HepG2 (cell line): ENCODE results near the gene PROC. TPM values are rescaled to one million over a fixed set of nuclear protein-coding genes. Genes with fewer than 3 reads are reported as not detected.

ENCODE experiments used
- HDAC6 ChIP-seq: fragments of 200-600 bp; sonication (generic); IDR thresholded peaks from 2 replicates; pipeline ENCODE4 v1.7.0; 2017; ENCODE audit warnings: mild to moderate bottlenecking, antibody characterized with exemption, low read length, low read depth
- HOXA9 ChIP-seq: sonication (generic); formaldehyde crosslinking; IDR thresholded peaks from 2 replicates; pipeline ENCODE4 v1.8.1; 2022; ENCODE audit warnings: missing genetic modification reagents, mild to moderate bottlenecking, moderate library complexity, borderline replicate concordance
- NFATC3 ChIP-seq: sonication (generic); formaldehyde crosslinking; IDR thresholded peaks from 2 replicates; pipeline ENCODE4 v1.5.1; 2020; ENCODE audit warnings: mild to moderate bottlenecking, missing genetic modification reagents
- PAF1 ChIP-seq: IDR thresholded peaks from 2 replicates; pipeline ENCODE4 v1.6.1; 2016; ENCODE audit warnings: missing genetic modification reagents, missing compliant biosample characterization
- PAX8 ChIP-seq: sonication (generic); formaldehyde crosslinking; IDR thresholded peaks from 2 replicates; pipeline ENCODE4 v1.8.0; 2022; ENCODE audit warnings: mild to moderate bottlenecking, missing genetic modification reagents, borderline replicate concordance
- PCBP1 ChIP-seq: fragments of 200-400 bp; formaldehyde crosslinking; IDR thresholded peaks from 2 replicates; pipeline ENCODE4 v1.6.1; 2017; ENCODE audit warnings: mild to moderate bottlenecking, low read depth, low read length, borderline replicate concordance
- POLR2G ChIP-seq: fragments of 200-400 bp; formaldehyde crosslinking; IDR thresholded peaks from 2 replicates; pipeline ENCODE4 v1.6.1; 2018; ENCODE audit warnings: mild to moderate bottlenecking, low read depth, low read length, moderate library complexity
- STAG1 ChIP-seq: sonication (generic); formaldehyde crosslinking; IDR thresholded peaks from 2 replicates; pipeline ENCODE4 v1.4.0; 2020; ENCODE audit warnings: missing genetic modification reagents
- SYNCRIP ChIP-seq: fragments of 200-400 bp; formaldehyde crosslinking; IDR thresholded peaks from 2 replicates; pipeline ENCODE4 v1.6.1; 2018; ENCODE audit warnings: mild to moderate bottlenecking, low read depth, low read length; ENCODE audit not compliant: insufficient read depth
- TCF12 ChIP-seq, 2 experiments: fragments of 450-650 bp in 1 of 2; sonication (generic) in 1 of 2; formaldehyde crosslinking in 1 of 2; IDR thresholded peaks; 2 replicates each; pipeline versions ENCODE4 v1.6.1 to v1.8.0; 2017 to 2022; ENCODE audit warnings: antibody characterized with exemption in 1 of 2, mild to moderate bottlenecking in 1 of 2, missing genetic modification reagents in 1 of 2, moderate library complexity in 1 of 2
- U2AF2 ChIP-seq: fragments of 200-400 bp; formaldehyde crosslinking; IDR thresholded peaks from 2 replicates; pipeline ENCODE4 v1.6.1; 2017; ENCODE audit warnings: low read depth, mild to moderate bottlenecking, low read length
- ZFP82 ChIP-seq: sonication (generic); formaldehyde crosslinking; IDR thresholded peaks from 2 replicates; pipeline ENCODE4 v1.5.1; 2020; ENCODE audit warnings: mild to moderate bottlenecking, missing genetic modification reagents, borderline replicate concordance
- ZNF235 ChIP-seq: sonication (generic); formaldehyde crosslinking; IDR thresholded peaks from 2 replicates; pipeline ENCODE4 v1.8.1; 2023; ENCODE audit warnings: mild to moderate bottlenecking, missing genetic modification reagents, borderline replicate concordance
- ZNF564 ChIP-seq: sonication (generic); formaldehyde crosslinking; IDR thresholded peaks from 2 replicates; pipeline ENCODE4 v1.8.1; 2023; ENCODE audit warnings: mild to moderate bottlenecking, missing genetic modification reagents
- ZNF616 ChIP-seq: sonication (generic); formaldehyde crosslinking; IDR thresholded peaks from 2 replicates; pipeline ENCODE4 v1.5.0; 2020; ENCODE audit warnings: low read depth, mild to moderate bottlenecking, missing genetic modification reagents
- ZNF652 ChIP-seq: IDR thresholded peaks from 2 replicates; pipeline ENCODE4 v1.6.1; 2016; ENCODE audit warnings: low read depth, borderline replicate concordance
- polyA plus RNA-seq, 8 experiments: library from polyadenylated mRNA; depleted of rRNA in 3 of 8; stranded (reverse) in 7 of 8; unstranded in 1 of 8; fragments of >200 nt; fragmentation: Illumina TruSeq in 4 of 8; extraction: Trizol in 4 of 8; gene quantifications; 2 replicates each; pipeline versions ENCODE4 v1.2.1 to v1.2.3, GENCODE V29; 2011 to 2016; ENCODE audit warnings: low read depth in 4 of 8, missing spikeins in 1 of 8, mixed read lengths in 1 of 8; ENCODE audit not compliant: insufficient read depth in 1 of 8
- total RNA-seq, 5 experiments: library from RNA; depleted of rRNA; stranded (reverse); fragments of >200 nt; fragmentation: Illumina TruSeq; extraction: Trizol; gene quantifications; 2 replicates each; pipeline ENCODE4 v1.2.3, GENCODE V29; 2016; ENCODE audit warnings: low read depth in 1 of 5
- TF ChIP-seq, protein P1 (sequence below): sonication (generic); formaldehyde crosslinking; IDR thresholded peaks from 2 replicates; pipeline ENCODE4 v1.5.0; 2020; ENCODE audit warnings: missing genetic modification reagents, mild to moderate bottlenecking, borderline replicate concordance
- TF ChIP-seq, protein P2 (sequence below): sonication (generic); formaldehyde crosslinking; IDR thresholded peaks from 2 replicates; pipeline ENCODE4 v1.5.1; 2020; ENCODE audit warnings: missing genetic modification reagents, mild to moderate bottlenecking, borderline replicate concordance
- TF ChIP-seq, protein P3 (sequence below): sonication (generic); formaldehyde crosslinking; IDR thresholded peaks from 2 replicates; pipeline ENCODE4 v1.8.0; 2022; ENCODE audit warnings: low read depth, missing genetic modification reagents
- TF ChIP-seq, protein P4 (sequence below): sonication (generic); formaldehyde crosslinking; IDR thresholded peaks from 2 replicates; pipeline ENCODE4 v1.8.1; 2023; ENCODE audit warnings: mild to moderate bottlenecking, moderate library complexity, missing genetic modification reagents
- TF ChIP-seq, protein P5 (sequence below): sonication (generic); formaldehyde crosslinking; IDR thresholded peaks from 2 replicates; pipeline ENCODE4 v1.4.0; 2020; ENCODE audit warnings: missing genetic modification reagents, mild to moderate bottlenecking, borderline replicate concordance

Gene PROC
- total and polyA plus RNA-seq, 2 of the 13 experiments (the other 11 are each of a cell fraction or from before 2014, with no cell fraction given), result 134 to 185 TPM

DNA sequence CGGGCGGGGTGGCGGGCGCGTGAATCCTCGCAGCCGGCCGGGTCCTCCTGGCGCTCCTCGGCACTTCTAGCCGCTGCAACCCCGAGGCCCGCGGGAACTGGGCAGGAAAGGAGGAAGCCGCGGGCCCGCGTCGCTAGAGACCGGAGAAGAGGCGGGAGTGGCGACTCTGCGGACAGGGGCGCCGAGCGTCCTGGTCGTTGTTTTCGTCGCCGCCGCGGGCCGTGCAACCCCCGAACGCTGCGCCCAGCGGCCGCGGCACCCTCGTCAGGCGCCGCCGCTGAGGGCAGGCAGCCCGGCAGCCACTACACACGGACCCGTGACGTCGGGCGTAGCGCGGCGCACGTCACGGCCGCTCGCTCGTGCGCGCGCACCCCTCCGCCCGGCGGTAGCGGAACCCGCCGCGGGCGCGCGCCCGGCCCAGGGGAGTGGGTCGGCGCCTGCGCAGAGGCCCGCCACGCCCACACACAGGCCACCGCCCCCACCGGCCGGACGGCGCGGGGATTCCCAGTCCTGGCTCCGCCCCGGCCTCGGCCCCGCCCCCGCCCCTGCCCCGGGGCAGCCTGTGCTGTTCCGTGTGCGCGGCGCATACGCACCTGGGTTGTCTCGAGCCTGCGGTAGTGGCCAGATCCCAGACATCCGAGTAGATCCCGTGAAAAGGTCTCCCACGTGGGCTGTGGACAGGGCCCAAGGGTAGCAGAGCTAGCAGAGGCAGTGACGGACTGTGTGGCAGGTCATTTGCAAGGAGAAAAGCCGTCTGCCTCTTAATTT is 30.4 kb upstream of the PROC start, which contains the start of gene MAP3K2 (continued):
- TF ChIP-seq, protein P1, sequence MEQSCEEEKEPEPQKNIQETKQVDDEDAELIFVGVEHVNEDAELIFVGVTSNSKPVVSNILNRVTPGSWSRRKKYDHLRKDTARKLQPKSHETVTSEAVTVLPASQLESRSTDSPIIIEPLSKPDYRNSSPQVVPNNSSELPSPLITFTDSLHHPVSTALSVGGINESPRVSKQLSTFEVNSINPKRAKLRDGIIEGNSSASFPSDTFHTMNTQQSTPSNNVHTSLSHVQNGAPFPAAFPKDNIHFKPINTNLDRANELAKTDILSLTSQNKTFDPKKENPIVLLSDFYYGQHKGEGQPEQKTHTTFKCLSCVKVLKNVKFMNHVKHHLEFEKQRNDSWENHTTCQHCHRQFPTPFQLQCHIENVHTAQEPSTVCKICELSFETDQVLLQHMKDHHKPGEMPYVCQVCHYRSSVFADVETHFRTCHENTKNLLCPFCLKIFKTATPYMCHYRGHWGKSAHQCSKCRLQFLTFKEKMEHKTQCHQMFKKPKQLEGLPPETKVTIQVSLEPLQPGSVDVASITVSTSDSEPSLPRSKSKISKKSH, result no peak
- TF ChIP-seq, protein P2, sequence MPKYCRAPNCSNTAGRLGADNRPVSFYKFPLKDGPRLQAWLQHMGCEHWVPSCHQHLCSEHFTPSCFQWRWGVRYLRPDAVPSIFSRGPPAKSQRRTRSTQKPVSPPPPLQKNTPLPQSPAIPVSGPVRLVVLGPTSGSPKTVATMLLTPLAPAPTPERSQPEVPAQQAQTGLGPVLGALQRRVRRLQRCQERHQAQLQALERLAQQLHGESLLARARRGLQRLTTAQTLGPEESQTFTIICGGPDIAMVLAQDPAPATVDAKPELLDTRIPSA (CRISPR knock-in tag), result no peak
- TF ChIP-seq NFATC3 (CRISPR knock-in tag) (no peak), HDAC6 (no peak), POLR2G (peak; percentile 93), ZNF652 (CRISPR knock-in tag) (no peak), ZNF616 (CRISPR knock-in tag) (no peak), TCF12 (IDR thresholded peaks at IDR 0.05) (no peak), TCF12 (CRISPR knock-in tag; IDR thresholded peaks at IDR 0.05) (peak; percentile 16), STAG1 (no peak; the same call in 1 of the 2 replicates), ZNF564 (CRISPR knock-in tag) (no peak; the same call in 1 of the 2 replicates), HOXA9 (CRISPR knock-in tag) (no peak), PAX8 (CRISPR knock-in tag) (no peak), SYNCRIP (no peak), PCBP1 (no peak), ZNF235 (CRISPR knock-in tag) (no peak), ZFP82 (CRISPR knock-in tag) (peak; percentile 8; the same call in 1 of the 2 replicates), PAF1 (CRISPR knock-in tag) (no peak), U2AF2 (no peak)
- TF ChIP-seq, protein P3, sequence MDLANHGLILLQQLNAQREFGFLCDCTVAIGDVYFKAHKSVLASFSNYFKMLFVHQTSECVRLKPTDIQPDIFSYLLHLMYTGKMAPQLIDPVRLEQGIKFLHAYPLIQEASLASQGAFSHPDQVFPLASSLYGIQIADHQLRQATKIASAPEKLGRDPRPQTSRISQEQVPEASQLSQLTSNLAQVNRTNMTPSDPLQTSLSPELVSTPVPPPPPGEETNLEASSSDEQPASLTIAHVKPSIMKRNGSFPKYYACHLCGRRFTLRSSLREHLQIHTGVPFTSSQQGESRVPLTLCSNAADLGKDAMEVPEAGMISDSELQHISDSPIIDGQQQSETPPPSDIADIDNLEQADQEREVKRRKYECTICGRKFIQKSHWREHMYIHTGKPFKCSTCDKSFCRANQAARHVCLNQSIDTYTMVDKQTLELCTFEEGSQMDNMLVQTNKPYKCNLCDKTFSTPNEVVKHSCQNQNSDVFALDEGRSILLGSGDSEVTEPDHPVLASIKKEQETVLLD (CRISPR knock-in tag), result no peak
- TF ChIP-seq, protein P4, sequence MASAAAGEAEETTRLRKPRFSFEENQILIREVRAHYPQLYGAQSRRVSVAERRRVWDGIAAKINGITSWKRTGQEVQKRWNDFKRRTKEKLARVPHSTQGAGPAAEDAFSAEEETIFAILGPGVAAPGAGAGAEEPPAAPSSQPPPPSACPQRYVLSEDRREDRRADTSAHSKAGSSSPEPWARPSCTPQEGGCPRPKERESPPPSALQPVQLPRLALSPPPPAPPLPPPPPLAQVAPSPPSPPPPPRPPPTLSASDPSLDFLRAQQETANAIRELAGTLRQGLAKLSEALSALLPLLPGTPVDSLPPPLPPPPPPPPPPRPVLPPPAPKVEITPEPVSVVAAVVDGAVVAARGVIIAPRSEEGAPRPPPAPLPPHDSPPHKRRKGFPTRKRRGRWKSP (CRISPR knock-in tag), result peak; percentile 60; the same call in 1 of the 2 replicates
- TF ChIP-seq, protein P5, sequence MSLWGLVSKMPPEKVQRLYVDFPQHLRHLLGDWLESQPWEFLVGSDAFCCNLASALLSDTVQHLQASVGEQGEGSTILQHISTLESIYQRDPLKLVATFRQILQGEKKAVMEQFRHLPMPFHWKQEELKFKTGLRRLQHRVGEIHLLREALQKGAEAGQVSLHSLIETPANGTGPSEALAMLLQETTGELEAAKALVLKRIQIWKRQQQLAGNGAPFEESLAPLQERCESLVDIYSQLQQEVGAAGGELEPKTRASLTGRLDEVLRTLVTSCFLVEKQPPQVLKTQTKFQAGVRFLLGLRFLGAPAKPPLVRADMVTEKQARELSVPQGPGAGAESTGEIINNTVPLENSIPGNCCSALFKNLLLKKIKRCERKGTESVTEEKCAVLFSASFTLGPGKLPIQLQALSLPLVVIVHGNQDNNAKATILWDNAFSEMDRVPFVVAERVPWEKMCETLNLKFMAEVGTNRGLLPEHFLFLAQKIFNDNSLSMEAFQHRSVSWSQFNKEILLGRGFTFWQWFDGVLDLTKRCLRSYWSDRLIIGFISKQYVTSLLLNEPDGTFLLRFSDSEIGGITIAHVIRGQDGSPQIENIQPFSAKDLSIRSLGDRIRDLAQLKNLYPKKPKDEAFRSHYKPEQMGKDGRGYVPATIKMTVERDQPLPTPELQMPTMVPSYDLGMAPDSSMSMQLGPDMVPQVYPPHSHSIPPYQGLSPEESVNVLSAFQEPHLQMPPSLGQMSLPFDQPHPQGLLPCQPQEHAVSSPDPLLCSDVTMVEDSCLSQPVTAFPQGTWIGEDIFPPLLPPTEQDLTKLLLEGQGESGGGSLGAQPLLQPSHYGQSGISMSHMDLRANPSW (CRISPR knock-in tag), result 0 out of 2 replicates have a peak, but pooled peaks have one; percentile 41
